AG09319 (cell line): ENCODE measurements around the gene PRMT7.

Source experiments
- DNase-seq: peaks from one replicate; pipeline ENCODE4 v3.0.0-alpha.2; 2010; ENCODE audit warnings: low read depth; ENCODE audit errors: extremely low read depth
- CTCF ChIP-seq: IDR thresholded peaks from 2 replicates; pipeline ENCODE4 v1.5.1; 2011; ENCODE audit warnings: low read depth, mild to moderate bottlenecking, inconsistent platforms, low read length, moderate library complexity

The PRMT7 gene

GRCh38 chr16:68349838-68350410 is 39.1 kb downstream of the PRMT7 start:
- no peak for DNase-seq
- TF ChIP-seq CTCF, result no peak

- TF ChIP-seq CTCF, result no peak
Observed at GRCh38 chr16:68350813-68351350, 40.1 kb downstream of the PRMT7 start.

GRCh38 chr16:68351463-68351862 is 40.6 kb downstream of the PRMT7 start:
- TF ChIP-seq CTCF, result no peak
- DNase-seq, result no peak

More at GRCh38 chr16:68350813-68351350, 40.1 kb downstream of the PRMT7 start:
- DNase-seq, result no peak

GRCh38 chr16:68351991-68352431 is 41.2 kb downstream of the PRMT7 start:
- no peak for TF ChIP-seq CTCF
- DNase-seq, result no peak

- TF ChIP-seq CTCF, result no peak
- DNase-seq, result no peak
Observed at GRCh38 chr16:68353366-68353765, 42.5 kb downstream of the PRMT7 start.

- no peak for TF ChIP-seq CTCF
Observed at GRCh38 chr16:68354816-68355215, 44.0 kb downstream of the PRMT7 start.

GRCh38 chr16:68355447-68356248 is 44.8 kb downstream of the PRMT7 start:
- no peak for DNase-seq
- TF ChIP-seq CTCF, result no peak

More at GRCh38 chr16:68354816-68355215, 44.0 kb downstream of the PRMT7 start:
- no peak for DNase-seq
